HG03469 (cell line): ENCODE measurements around the gene DSG2.

Source experiments
- ATAC-seq: cut with Tn5 transposase; IDR thresholded peaks from one replicate; pipeline ENCODE4 v1.9.1; 2021; ENCODE audit warnings: mild to moderate bottlenecking, moderate library complexity, moderate number of reproducible peaks; ENCODE audit not compliant: unreplicated experiment

DSG2 gene

DNA sequence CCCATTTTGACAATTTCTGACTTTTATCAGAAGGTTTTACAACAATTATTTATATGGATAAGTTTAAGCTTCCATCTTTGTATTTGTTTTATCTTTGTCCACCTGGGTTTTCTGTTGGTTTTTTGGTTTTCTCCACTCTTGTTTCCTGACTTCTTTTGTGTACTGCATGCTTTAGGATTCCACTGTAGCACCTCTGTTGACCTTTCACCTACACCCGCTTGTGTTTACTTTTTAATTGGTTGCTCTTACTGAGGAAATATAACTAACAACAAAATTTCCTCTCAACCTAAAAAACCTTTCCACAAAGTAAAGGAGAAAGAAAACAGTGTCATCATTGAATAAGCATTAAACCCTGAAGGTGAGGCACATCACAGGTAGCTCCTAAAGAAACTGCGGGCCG, 53.9 kb downstream of the DSG2 start:
- ATAC-seq = no peak

DNA sequence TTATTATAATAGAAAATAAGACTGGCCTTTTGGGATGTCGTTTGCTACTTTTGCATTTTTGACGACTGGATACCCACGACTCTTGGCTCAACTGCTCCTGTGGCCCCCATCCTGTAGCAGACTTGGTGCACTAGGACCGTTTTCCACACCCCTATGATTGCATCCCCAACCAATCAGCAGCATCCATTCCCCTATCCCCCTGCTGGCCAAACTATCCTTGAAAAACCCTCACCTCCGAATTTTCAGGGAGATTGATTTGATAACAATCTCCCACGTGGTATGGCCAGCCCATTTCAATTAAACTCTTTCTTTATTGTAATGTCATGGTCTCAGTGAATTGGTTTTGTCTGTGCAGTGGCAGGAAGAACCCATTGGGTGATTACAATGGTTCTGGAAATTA, 55.8 kb downstream of the DSG2 start:
- no peak for ATAC-seq

DNA sequence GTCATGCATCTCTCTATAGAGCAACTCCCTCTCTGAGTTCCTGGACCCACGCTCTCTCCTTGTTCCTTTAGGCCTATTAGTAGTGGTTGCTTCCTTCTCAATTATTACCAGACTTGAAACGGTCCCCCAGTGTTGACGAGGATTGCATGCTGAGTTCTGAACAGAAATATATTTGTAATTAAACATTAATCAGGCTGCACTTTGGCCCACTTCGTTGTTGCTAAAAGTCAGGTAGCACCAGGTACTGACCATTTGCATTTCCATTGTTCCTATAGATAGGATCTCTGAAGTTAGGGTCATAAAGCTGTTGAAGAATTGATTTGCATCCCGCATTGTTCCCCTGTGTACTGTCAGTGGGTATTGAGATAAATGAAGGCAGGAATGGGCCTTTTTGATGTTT, 56.8 kb downstream of the DSG2 start:
- no peak for ATAC-seq

DNA sequence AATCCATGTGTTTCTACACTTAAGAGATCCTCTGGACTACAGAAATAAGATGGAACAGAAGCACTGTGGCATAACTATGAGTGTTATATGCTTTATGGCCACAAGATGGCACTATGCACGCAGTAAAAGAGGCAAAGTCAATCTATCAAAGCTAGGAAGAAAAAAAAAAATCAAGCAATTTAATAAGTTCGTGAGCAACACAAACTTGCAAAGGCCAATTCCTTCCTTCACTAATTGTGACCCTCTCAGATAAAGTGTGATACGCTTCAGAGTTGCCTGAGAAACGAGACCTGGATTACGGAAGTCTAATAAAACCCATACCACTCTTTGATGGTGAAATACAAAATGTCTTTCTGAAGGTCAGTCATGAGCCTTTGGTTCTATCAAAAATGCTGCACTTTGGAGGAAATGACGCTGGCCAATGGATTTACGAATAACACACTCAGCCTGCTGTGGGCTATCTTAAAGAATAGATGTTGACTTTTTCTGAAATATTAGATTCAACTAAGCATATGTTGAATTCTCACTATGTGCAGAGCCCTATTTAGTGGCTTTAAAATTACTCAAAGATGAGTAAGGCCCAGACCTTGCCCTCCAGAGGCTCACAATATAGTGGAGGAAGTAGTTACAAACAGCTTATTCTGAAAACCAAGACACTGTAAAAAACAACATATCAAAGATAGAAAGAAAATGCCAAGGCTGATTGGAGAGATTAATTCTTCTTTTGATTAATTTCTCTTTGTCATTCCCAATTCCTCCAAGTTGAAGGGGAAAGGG, 58.2 kb downstream of the DSG2 start:
- no peak for ATAC-seq

DNA sequence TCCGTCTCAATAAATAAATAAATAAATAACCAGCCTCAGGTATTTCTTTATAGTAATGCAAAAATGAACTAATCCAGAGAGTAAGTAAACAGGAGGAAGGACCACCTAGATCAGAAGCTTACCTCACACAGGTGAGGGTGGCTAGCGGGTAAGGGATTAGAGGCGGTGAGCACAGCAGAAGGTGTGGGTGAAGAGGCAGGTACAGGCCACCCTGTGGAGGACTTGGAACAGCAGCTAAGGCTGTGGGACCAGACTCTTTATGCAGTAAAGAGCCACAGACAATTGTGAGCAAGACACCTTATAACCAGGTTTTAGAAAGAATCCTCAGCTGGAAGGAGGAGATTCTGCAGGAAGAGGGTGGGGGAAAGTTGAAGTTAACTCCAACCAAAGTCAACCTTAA, 59.5 kb downstream of the DSG2 start:
- ATAC-seq = no peak

DNA sequence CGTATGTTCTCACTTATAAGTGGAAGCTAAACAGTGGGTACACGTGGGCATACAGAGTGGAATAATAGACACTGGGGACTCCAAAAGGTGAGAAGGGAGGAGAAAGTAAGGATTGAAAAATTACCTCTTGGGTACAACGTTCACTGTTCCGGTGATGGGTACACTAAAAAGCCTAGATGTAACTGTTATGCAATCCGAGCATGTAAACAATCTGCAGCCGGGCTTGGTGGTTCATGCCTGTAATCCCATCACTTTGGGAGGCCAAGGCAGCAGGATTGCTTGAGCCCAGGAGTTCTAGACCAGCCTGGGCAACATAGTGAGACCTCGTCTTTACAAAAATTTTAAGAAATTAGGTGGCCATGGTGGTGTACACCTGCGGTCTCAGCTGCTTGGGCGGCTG, 60.6 kb downstream of the DSG2 start:
- ATAC-seq = no peak

DNA sequence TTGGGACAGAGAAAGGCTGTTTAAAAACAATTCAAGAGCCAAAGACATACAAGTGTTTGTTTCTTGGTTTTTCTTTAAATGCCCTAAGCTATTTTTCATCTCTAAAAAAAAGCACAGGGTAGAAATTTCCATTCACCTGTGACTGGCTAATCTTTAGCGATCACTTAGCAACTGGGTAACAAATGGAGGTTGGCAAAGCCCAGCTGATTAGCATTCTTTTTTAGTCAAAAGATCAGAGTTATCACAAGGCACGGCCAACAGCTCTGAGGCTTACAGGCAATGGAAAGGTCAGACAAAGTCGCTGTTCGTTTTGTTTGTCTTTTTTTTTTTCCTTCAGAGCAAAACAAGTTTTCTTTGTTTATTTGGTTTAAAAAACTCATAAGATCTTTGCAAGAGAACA, 64.7 kb downstream of the DSG2 start:
- ATAC-seq = no peak

DNA sequence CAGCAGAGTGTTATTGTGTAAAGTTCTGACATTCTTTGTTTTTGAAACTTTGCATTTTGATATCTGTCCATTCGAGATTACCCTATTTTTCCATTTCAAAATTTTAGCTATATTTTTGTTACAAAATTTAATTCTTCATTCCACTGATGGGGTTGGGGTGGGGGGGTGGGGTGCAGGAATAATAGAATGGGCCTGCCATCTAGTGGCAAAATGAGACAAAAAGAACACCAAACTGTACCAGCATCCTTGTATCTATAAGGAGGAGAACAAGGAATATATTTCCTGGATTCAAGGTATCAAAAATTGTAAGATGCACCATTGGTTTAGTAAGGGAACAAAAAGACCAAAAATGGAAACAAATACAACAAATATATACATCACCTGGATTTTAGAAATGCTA, 65.8 kb downstream of the DSG2 start:
- no peak for ATAC-seq

DNA sequence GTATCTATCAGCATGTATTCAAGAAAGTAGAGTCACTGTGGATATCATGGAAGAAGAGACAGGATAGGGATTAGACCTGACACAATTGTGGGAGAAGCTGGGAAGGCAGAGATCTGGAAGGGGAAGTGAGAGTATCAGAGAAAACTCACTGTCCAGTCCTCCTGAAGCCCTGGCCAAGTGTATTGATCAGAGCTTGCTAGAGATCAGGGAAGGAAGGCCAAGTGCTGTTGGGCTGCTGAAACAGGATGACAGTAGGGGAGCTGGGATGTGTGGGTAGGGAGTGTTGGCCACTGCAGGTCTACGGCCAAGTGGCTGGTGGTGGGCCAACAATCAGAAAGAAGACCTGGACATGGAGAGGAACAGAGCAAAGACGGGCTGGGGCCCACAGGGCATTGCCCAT, 67.4 kb downstream of the DSG2 start:
- no peak for ATAC-seq

DNA sequence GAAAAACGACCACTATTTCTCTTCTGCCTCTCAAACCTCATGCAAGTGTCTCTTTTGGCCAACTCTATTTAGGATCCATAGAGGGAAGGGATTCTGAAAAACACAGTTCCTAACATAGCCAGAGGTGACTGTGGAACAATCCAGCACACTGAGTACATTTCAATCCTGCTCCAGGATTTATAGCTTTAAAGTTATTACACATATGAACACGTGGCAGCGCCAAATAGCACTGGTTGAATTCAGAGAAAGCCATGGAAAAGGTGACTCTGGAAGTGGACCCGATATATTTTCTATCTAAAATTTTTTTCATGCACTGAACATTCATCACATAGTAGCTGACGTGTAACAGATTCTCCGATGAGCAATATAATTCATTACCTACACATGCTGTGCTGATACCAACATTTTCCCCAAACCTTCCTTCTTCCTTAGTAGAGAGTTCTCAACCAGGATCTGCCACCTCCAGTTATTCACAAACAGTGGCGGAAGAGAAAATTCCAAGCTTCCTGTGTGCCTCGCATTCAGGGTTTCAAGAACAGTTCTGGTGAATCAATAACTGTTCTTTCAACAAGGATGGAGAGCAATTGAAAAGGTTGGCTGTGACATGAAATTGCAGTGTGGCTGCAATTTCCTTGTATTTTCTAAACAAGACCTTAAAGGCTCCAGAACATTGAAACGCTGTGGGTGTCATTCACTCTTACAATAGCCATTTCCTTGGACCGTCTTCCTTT, 68.0 kb downstream of the DSG2 start:
- ATAC-seq = no peak

DNA sequence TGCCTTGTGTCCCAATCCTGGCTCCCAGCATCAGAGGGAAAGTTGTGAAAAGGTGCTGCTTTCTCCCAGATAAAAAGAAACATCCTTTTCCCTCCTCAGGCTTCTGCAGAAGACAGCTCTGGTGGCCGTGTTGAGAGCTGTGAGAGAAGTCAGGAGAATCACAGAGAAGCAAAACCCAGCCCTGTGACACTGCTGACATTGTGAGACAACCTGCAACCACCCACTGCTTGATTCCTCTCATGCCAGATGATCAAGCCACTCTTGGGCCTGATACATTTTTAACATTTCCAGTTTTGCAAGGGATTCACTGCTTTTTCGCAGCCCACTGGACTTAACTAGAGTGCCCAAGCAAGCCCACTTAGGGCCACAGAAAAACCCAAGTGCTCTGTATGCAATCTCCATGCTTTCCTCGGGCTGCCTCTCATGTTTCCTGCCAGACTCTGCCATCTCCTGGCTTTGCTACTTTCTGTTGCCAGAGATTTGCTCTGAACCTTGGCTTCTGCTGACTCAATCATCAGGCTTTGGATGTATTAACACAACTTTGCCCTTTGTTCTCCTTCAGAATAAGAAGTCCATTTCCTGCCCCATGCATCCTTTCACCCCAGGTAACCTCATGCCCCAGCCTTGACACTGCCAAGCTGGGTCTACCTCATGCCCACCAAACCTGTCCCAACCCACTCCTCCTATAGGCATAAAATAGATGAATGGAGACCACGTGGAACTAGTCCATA, 68.8 kb downstream of the DSG2 start:
- ATAC-seq = no peak

DNA sequence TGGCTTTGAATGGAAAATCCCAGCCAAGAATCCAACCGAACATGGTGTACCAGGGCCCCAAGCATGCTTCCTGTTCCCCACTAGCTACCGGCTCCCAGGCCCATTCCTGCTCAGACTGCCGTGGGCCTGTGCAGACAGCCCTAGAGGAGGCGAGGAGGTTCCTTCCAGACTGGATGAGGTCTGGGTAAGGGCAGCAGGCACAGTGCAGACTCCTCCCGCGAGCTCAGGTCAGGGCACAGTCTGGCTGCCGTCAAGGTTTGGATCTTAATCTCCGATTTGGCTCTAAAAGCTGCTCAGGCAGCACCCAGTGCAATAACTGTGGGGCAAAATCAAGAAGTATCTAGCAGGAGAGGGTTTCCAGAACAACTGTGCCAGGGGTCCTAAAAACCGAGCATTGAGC, 74.4 kb downstream of the DSG2 start:
- no peak for ATAC-seq

DNA sequence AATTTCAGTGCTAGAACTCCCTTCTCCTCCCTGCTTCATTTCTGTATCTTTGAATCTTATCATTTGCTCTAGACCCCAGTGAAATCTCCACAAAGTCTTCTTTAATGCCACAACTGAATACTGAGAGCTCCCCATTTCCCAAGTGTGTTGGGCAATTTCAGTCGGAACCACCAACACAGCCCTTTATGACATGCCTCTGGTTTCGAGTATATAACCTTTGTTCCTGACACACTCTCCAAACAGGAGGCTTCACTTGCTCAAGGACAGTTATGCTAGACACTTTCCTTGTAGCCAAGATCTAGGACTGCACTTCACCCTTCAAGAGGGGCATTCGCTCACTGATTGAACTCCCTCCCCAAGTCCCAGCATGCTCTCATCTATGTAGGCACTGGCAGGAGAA, 75.1 kb downstream of the DSG2 start:
- ATAC-seq = no peak

DNA sequence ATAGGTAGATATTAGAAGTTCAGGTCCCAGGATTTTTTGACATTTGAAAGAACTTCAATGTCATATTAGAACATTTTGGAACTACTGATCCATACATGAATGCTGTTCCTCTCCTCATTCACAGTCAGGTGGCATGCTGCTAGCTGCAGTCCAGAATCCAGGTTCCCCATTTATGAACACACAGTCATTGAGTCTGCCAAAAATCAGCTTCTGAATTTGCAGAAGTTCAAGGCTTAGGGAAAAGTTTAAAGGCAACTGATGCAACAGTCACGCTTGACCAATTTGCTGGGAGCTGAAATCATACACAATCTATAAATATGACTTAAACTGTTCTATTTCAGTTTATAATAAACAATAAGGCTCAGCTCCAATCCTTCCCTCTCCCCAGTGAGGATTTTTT, 76.4 kb downstream of the DSG2 start:
- no peak for ATAC-seq

DNA sequence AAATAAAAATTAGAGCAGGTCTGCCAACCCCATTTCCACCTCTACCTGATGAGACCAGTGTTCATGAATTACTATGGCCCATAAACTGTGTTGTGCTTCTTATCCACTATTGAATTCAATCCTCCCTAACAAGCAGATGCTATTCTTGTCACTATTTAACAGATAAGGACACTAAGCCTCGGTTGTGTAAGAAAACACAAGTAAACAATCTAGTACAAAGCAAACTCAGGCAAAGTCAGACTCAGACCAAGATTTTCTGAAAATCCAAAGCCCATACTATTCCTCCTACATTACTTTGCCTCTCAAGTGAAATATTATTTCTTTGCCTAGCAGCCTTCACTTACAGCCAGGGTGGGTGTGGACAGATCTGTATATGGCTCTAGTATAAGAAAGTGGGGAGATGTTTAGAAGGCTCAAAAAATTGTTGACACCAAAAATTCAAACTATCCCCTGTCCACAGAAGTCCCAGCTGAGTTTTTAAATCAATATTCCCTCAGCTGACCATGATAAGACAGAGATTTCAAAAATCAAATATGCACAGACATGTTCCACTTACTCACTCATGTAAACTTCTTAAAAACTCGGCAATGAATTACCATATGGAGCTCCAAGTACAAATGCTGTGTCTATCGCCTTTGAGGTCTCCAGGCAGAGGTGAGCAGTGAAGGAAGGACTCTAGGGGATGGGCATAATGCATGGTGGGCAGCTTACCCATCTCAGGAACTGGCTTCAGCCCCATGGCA, 77.7 kb downstream of the DSG2 start:
- ATAC-seq = no peak

DNA sequence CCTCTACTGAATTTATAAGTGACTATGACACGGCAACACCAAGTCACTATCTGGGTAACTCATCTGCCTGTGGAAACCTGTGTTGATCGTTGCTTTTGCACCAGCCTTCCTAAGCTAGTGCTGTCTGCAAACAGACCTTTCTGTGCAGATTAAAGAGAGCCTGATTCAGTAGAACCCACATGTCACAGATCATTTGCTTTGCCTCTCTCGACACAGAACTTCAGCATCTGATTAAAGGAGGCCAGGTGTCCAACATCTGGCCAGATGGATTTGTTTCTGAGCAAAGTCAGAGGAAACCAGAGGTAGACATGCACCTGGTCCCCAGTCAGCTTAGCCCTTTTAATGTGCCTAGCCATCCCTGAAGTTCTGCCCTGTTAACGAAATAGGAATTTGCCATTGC, 78.7 kb downstream of the DSG2 start:
- ATAC-seq = peak; percentile 59

DNA sequence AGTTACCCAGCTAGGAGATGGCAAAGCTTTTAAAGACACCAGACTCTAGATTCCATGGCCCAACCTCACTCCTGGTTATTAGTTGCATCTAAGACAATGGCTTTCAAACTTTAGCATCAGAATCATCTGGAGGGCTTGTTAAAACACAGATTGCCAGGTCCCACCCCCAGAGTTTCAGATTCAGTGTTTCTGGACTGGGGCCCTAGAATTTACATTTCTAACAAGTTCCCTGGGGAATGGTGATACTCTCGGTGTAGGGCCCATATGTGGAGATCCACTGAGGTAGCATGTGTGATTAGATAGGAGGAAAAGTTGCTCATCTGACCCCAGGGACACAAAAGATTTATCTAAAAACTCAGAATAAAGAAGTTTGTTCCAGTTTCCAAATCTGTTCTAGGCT, 79.2 kb downstream of the DSG2 start:
- ATAC-seq = no peak

DNA sequence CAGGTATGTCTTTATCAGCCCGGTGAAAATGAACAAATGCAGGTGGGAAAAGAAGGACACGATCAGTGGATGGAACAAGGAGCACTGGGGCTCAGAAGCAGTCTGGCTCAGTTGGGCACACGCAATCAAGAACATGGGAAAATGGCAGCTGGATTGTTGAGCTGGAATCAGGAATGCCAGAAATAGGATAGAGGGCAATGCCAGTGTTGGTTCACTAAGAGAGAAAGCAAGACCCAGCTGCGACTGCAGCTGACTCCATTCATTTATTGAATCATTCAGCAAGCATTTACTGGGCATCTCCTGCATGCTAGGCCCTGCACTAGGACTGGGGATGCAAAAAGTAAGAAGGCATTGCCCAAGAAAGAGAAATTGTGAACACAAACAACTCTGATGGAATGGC, 80.1 kb downstream of the DSG2 start:
- ATAC-seq = no peak

DNA sequence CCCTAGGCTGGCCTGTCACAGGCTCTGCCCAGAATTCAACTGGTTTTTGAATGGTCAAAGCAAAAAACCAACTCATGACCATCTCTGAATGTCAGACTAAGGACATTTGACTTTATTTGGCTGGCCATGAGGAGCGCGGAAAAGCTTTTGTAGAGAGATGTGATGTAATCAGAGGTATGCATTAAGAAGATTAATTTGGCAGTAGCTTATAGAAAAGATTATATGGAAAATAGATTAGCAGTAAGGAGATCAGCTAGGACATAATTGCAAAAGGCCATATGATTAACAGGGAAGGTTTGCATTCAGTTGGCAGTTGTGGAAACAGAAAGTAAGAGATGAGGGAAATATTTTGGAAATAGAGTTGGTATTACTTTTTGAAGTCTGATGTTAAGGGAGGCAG, 81.4 kb downstream of the DSG2 start:
- ATAC-seq = no peak

DNA sequence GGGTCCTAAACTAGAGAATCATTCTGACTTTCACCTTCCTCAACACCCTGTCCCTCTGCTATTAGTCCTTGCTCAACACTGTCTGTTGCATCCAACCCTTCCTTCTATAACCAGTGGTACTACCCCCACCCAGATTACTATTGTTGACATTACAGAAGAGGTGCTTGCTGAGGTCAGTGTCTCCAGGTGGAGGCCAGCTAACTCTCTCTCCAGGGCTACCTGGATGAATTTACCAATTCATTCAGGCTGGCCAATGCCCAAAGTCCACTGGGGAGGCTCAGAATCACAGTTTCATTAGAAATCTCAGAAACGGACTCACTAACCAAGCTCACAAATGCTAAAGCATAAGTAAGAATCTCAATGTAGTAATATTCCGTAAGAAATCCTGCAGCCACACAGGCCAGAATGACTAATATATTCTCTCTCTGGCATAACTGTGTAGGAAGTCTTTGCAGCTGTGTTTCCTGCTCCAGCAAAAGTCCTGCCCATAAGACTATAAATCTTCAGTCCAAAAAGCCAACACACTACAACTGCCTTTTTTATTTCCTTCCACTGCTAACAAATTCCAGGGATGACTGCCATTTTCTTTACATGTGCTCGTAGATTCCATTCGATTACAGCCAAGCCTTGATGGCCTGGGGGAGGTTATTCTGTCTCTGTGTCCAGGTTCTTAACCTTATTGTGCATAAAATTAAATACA, 83.7 kb downstream of the DSG2 start:
- no peak for ATAC-seq
